Measurements from ENCODE around the gene DOCK6. TPM values are rescaled to one million over a fixed set of nuclear protein-coding genes. Genes with fewer than 3 reads are reported as not detected.

Gene DOCK6
- 13.6 and 19.7 TPM in 2 replicates for total RNA-seq (ENCODE audit: low replicate concordance)

- peak; percentile 55 for TF ChIP-seq CTCF (IDR thresholded peaks at IDR 0.05; ENCODE audit: insufficient read depth, low read length)
- peak within 1 kb of the TSS; percentile 74 for H3K4me3 ChIP-seq (ENCODE audit: low read depth, low read length)
- no peak for DNase-seq (ENCODE audit: low read depth)
These were observed at the start of gene DOCK6 for GRCh38 chr19:11261971-11262839. TSS of gene DOCK6 (minus strand) at chr19:11262524. CDS start at chr19:11262440, 84 bp downstream.

- no peak for DNase-seq (ENCODE audit: low read depth)
- no peak for TF ChIP-seq CTCF (IDR thresholded peaks at IDR 0.05; ENCODE audit: insufficient read depth, low read length)
- no peak overlapping the region for H3K4me3 ChIP-seq (ENCODE audit: low read depth, low read length)
These were observed 44.0 kb upstream of the DOCK6 start for GRCh38 chr19:11306337-11306736.

- DNase-seq (ENCODE audit: low read depth), result no peak
- no peak for TF ChIP-seq CTCF (IDR thresholded peaks at IDR 0.05; ENCODE audit: insufficient read depth, low read length)
- H3K4me3 ChIP-seq (ENCODE audit: low read depth, low read length), result no peak overlapping the region
These were observed 42.6 kb upstream of the DOCK6 start for GRCh38 chr19:11304936-11305335.

- no peak overlapping the region for H3K4me3 ChIP-seq (ENCODE audit: low read depth, low read length)
- TF ChIP-seq CTCF (IDR thresholded peaks at IDR 0.05; ENCODE audit: insufficient read depth, low read length), result no peak
- no peak for DNase-seq (ENCODE audit: low read depth)
These were observed 38.4 kb upstream of the DOCK6 start for GRCh38 chr19:11300811-11301120.

GRCh38 chr19:11299946-11300810 lies 37.9 kb upstream of the DOCK6 start:
- no peak for DNase-seq (ENCODE audit: low read depth)
- H3K4me3 ChIP-seq (ENCODE audit: low read depth, low read length), result no peak overlapping the region
- TF ChIP-seq CTCF (IDR thresholded peaks at IDR 0.05; ENCODE audit: insufficient read depth, low read length), result no peak

- peak; percentile 65 for DNase-seq (ENCODE audit: low read depth)
- no peak overlapping the region for H3K4me3 ChIP-seq (ENCODE audit: low read depth, low read length)
- no peak for TF ChIP-seq CTCF (IDR thresholded peaks at IDR 0.05; ENCODE audit: insufficient read depth, low read length)
These were observed 33.9 kb upstream of the DOCK6 start for GRCh38 chr19:11296264-11296663.
